C4-2B (cell line): ENCODE data around the gene ROBO3.

Experiments used
- CTCF ChIP-seq: fragments of 450-650 bp; conservative IDR thresholded peaks from 2 replicates; pipeline ENCODE4 v1.5.1; 2017; ENCODE audit warnings: mild to moderate bottlenecking
- ZFX ChIP-seq: fragments of 450-650 bp; IDR thresholded peaks from 2 replicates; pipeline ENCODE4 v1.6.1; 2017

GRCh38 chr11:124864892-124865180 lies 396 bp upstream of the ROBO3 start:
- no peak for TF ChIP-seq CTCF
- TF ChIP-seq ZFX = no peak
